Esophagus muscularis mucosa (tissue), 4 donors: Measurements from ENCODE around the gene FBXO34. TPM values are rescaled to one million over a fixed set of nuclear protein-coding genes. Genes with fewer than 3 reads are reported as not detected.

Experiments used
- DNase-seq: peaks from one replicate; pipeline ENCODE4 v3.0.0-alpha.2; 2017; ENCODE audit errors: extremely low spot score
- H3K27ac ChIP-seq, 4 donors: fragments of 200-600 bp; sonication (generic); replicated peaks in 1 of 4; 1 replicate in 3 of 4; 2 replicates in 1 of 4; pipeline ENCODE4 v1.5.1; 2016 to 2019; ENCODE audit warnings: mild to moderate bottlenecking in 1 of 4
- H3K27me3 ChIP-seq, 4 donors: fragments of 200-600 bp; sonication (generic); one replicate each; pipeline versions ENCODE4 v1.5.1 to v1.6.0; 2016 to 2019
- H3K36me3 ChIP-seq, 4 donors: fragments of 200-600 bp; sonication (generic); one replicate each; pipeline ENCODE4 v1.5.1; 2016 to 2019
- H3K4me1 ChIP-seq, 4 donors: fragments of 200-600 bp; sonication (generic); one replicate each; pipeline ENCODE4 v1.5.1; 2016 to 2019
- H3K4me3 ChIP-seq, 4 donors: fragments of 200-600 bp; sonication (generic); 1 replicate in 2 of 4; 2 replicates in 2 of 4; pipeline ENCODE4 v1.5.1; 2016 to 2019; ENCODE audit warnings: mild to moderate bottlenecking in 4 of 4, moderate library complexity in 1 of 4
- H3K9me3 ChIP-seq, 4 donors: fragments of 200-600 bp; sonication (generic); 1 replicate in 3 of 4; 2 replicates in 1 of 4; pipeline ENCODE4 v1.5.1; 2016 to 2019
- CTCF ChIP-seq, 3 experiments: fragments of 200-600 bp in 2 of 3; fragments of 450-650 bp in 1 of 3; sonication (generic) in 2 of 3; IDR thresholded peaks; one replicate each; pipeline ENCODE4 v1.5.1; 2017 to 2019; ENCODE audit warnings: antibody characterized with exemption in 3 of 3, mild to moderate bottlenecking in 2 of 3, moderate library complexity in 1 of 3
- EP300 ChIP-seq: sonication (generic); formaldehyde crosslinking; IDR thresholded peaks from one replicate; pipeline ENCODE4 v1.6.1; 2017; ENCODE audit warnings: antibody characterized with exemption
- POLR2A ChIP-seq: fragments of 450-650 bp; IDR thresholded peaks from one replicate; pipeline ENCODE4 v1.6.1; 2017; ENCODE audit warnings: antibody characterized with exemption, moderate library complexity, mild to moderate bottlenecking, low read depth
- POLR2AphosphoS5 ChIP-seq, 2 donors: sonication (generic); formaldehyde crosslinking; IDR thresholded peaks; one replicate each; pipeline ENCODE4 v1.6.1; 2017; ENCODE audit warnings: antibody characterized with exemption in 2 of 2
- WGBS: methylation state at CpG from one replicate; pipeline ENCODE4 v1.1.5; 2018; 5-methylcytosine and 5-hydroxymethylcytosine counted together
- intact Hi-C: fragments of 100-400 bp; cut with DNase I; formaldehyde crosslinking; loops from one replicate; pipeline ENCODE4 v1.15.1; 2023
- total RNA-seq, 4 donors: library from RNA; depleted of rRNA; stranded (reverse); fragments of >200 nt; gene quantifications; one replicate each; pipeline versions ENCODE4 v1.1.0 to v1.2.1, GENCODE V29; 2016

Gene FBXO34
- total RNA-seq, 4 donors from 2014 or later = 16.2 to 22.0 (median 20.4) TPM

- H3K36me3 ChIP-seq = peaks cover 20 to 94% (median 55%) of the 10 kb centered on the region in 4 donors
- H3K27me3 ChIP-seq = no peaks in the 10 kb centered on the region
- WGBS = 94% methylated on average over 1 of the region's 1 CpG
- H3K9me3 ChIP-seq = no peaks in the 10 kb centered on the region
- intact Hi-C loops = no loop called here
- no peak overlapping the region for H3K27ac ChIP-seq
- H3K4me3 ChIP-seq = no peak overlapping the region
- DNase-seq = no peak
- TF ChIP-seq EP300 = no peak
- no peaks in the 10 kb centered on the region for H3K4me1 ChIP-seq
These were observed 101.2 kb downstream of the FBXO34 start for GRCh38 chr14:55372423-55372822.

- intact Hi-C loops = no loop called here
- Histone ChIP-seq H3K36me3 (peaks cover 22 to 94% (median 55%) of the 10 kb centered on the region in 4 donors), H3K4me3 (no peak overlapping the region), H3K9me3 (no peaks in the 10 kb centered on the region), H3K27me3 (no peaks in the 10 kb centered on the region), H3K27ac (no peak overlapping the region), H3K4me1 (no peaks in the 10 kb centered on the region)
- TF ChIP-seq POLR2A (no peak), EP300 (no peak), POLR2AphosphoS5 (IDR thresholded peaks at IDR 0.05) (no peak), CTCF (IDR thresholded peaks at IDR 0.05) (no peak)
- DNase-seq = no peak
- 94% methylated on average over 7 of the region's 7 CpGs for WGBS
These were observed 101.6 kb downstream of the FBXO34 start for GRCh38 chr14:55372825-55373224.

GRCh38 chr14:55373784-55374705 is 102.8 kb downstream of the FBXO34 start:
- TF ChIP-seq CTCF (IDR thresholded peaks at IDR 0.05) (no peak), EP300 (no peak), POLR2AphosphoS5 (IDR thresholded peaks at IDR 0.05) (no peak), POLR2A (no peak)
- Histone ChIP-seq H3K27ac (no peak overlapping the region), H3K4me3 (no peak overlapping the region), H3K4me1 (no peaks in the 10 kb centered on the region), H3K27me3 (no peaks in the 10 kb centered on the region), H3K9me3 (no peaks in the 10 kb centered on the region), H3K36me3 (peaks cover 20 to 94% (median 54%) of the 10 kb centered on the region in 4 donors)
- WGBS = 80% methylated on average over 5 of the region's 5 CpGs
- DNase-seq = no peak
- intact Hi-C loops = no loop called here

GRCh38 chr14:55374771-55375170 is 103.5 kb downstream of the FBXO34 start:
- intact Hi-C loops = no loop called here
- H3K4me3 ChIP-seq = no peak overlapping the region
- whole genome bisulfite sequencing = 93% methylated on average over 4 of the region's 4 CpGs

More at GRCh38 chr14:55374771-55375170, 103.5 kb downstream of the FBXO34 start:
- DNase-seq = no peak
- Histone ChIP-seq H3K4me1 (no peaks in the 10 kb centered on the region), H3K36me3 (peaks cover 17 to 94% (median 52%) of the 10 kb centered on the region in 4 donors), H3K27ac (no peak overlapping the region), H3K27me3 (no peaks in the 10 kb centered on the region), H3K9me3 (no peaks in the 10 kb centered on the region)
- TF ChIP-seq POLR2A = no peak
- no peak for TF ChIP-seq CTCF (IDR thresholded peaks at IDR 0.05)
- TF ChIP-seq EP300 = no peak
- TF ChIP-seq POLR2AphosphoS5 (IDR thresholded peaks at IDR 0.05) = no peak
